HUES64 (cell line): Measurements from ENCODE around the gene SLC2A14.
"Not testable (repeated sequence)": the region's sequence is repeated elsewhere in the genome, so short reads cannot be mapped to it uniquely, and the experiment has no call there.

ENCODE experiments used
- H3K27ac ChIP-seq: 2 replicates; pipeline ENCODE4 v1.7.0; 2013; ENCODE audit warnings: low read depth, low read length, inconsistent platforms
- H3K27me3 ChIP-seq: 2 replicates; pipeline ENCODE4 v1.6.1; 2013; ENCODE audit warnings: mild to moderate bottlenecking, low read length; ENCODE audit not compliant: insufficient read depth
- H3K36me3 ChIP-seq: 2 replicates; pipeline ENCODE4 v1.6.1; 2013; ENCODE audit warnings: mild to moderate bottlenecking, low read length; ENCODE audit not compliant: insufficient read depth
- H3K4me1 ChIP-seq: 2 replicates; pipeline ENCODE4 v1.6.1; 2013; ENCODE audit warnings: mild to moderate bottlenecking, low read length, moderate library complexity; ENCODE audit not compliant: insufficient read depth
- H3K4me3 ChIP-seq: 2 replicates; pipeline ENCODE4 v1.5.1; 2013; ENCODE audit warnings: mild to moderate bottlenecking, low read length, moderate library complexity
- H3K9ac ChIP-seq: 2 replicates; pipeline ENCODE4 v1.6.1; 2013; ENCODE audit warnings: mild to moderate bottlenecking, low read depth, low read length
- H3K9me3 ChIP-seq: 2 replicates; pipeline ENCODE4 v1.6.1; 2013; ENCODE audit warnings: low read depth, low read length; ENCODE audit not compliant: insufficient read depth
- WGBS: fragments of 150-250, 120-280 bp; methylation state at CpG from one replicate; pipeline ENCODE4 v1.1.7; 2013; ENCODE audit warnings: missing lambda C conversion rate; 5-methylcytosine and 5-hydroxymethylcytosine counted together

The SLC2A14 gene

GRCh38 chr12:7905071-7905470 is 32.4 kb upstream of the SLC2A14 start:
- Histone ChIP-seq H3K9ac (peak overlapping the region; percentile 85), H3K36me3 (no peaks in the 10 kb centered on the region), H3K4me1 (peaks cover 29% of the 10 kb centered on the region), H3K27ac (peak overlapping the region; percentile 95), H3K9me3 (no peaks in the 10 kb centered on the region), H3K27me3 (no peaks in the 10 kb centered on the region), H3K4me3 (0 out of 2 replicates have a peak overlapping the region, but pooled peaks have one; percentile 18)
- WGBS: no CpG with 5 or more reads among the region's 1 CpG

- H3K4me1 ChIP-seq: peaks cover 24% of the 10 kb centered on the region
- H3K27ac ChIP-seq, H3K27me3 ChIP-seq, H3K9me3 ChIP-seq, H3K4me3 ChIP-seq, H3K36me3 ChIP-seq, H3K9ac ChIP-seq: not testable (repeated sequence)
- 97% methylated on average over 8 of the region's 8 CpGs for WGBS
These were observed 29.7 kb upstream of the SLC2A14 start for GRCh38 chr12:7902416-7902815.

- H3K9ac ChIP-seq: no peak overlapping the region
- H3K36me3 ChIP-seq: no peaks in the 10 kb centered on the region
- no peaks in the 10 kb centered on the region for H3K27me3 ChIP-seq
- H3K27ac ChIP-seq: no peak overlapping the region
- H3K9me3 ChIP-seq: no peaks in the 10 kb centered on the region
- WGBS: 99% methylated on average over 7 of the region's 7 CpGs
- peaks cover 4% of the 10 kb centered on the region; the same call in 1 of the 2 replicates for H3K4me1 ChIP-seq
- no peak overlapping the region for H3K4me3 ChIP-seq
These were observed 27.0 kb upstream of the SLC2A14 start for GRCh38 chr12:7899755-7900154.

- not testable (repeated sequence) for H3K27me3 ChIP-seq, H3K4me1 ChIP-seq, H3K27ac ChIP-seq, H3K4me3 ChIP-seq, H3K9ac ChIP-seq, H3K9me3 ChIP-seq, H3K36me3 ChIP-seq
- WGBS: 98% methylated on average over 3 of the region's 4 CpGs
These were observed 24.0 kb upstream of the SLC2A14 start for GRCh38 chr12:7896726-7897125.

- Histone ChIP-seq H3K4me3 (no peak overlapping the region), H3K9ac (no peak overlapping the region), H3K36me3 (no peaks in the 10 kb centered on the region), H3K27me3 (no peaks in the 10 kb centered on the region), H3K4me1 (peaks cover 17% of the 10 kb centered on the region), H3K27ac (no peak overlapping the region), H3K9me3 (no peaks in the 10 kb centered on the region)
- 90% methylated on average over 2 of the region's 4 CpGs for WGBS
These were observed 19.7 kb upstream of the SLC2A14 start for GRCh38 chr12:7892186-7892980.

- Histone ChIP-seq H3K27me3 (no peaks in the 10 kb centered on the region), H3K9me3 (no peaks in the 10 kb centered on the region), H3K4me1 (0 out of 2 replicates have a peak, but pooled peaks cover 7% of the 10 kb centered on the region), H3K9ac (no peak overlapping the region), H3K27ac (no peak overlapping the region), H3K4me3 (no peak overlapping the region), H3K36me3 (no peaks in the 10 kb centered on the region)
- 100% methylated on average over 1 of the region's 3 CpGs for WGBS
These were observed 12.0 kb upstream of the SLC2A14 start for GRCh38 chr12:7884689-7885088.

GRCh38 chr12:7881736-7882120 is 9.0 kb upstream of the SLC2A14 start:
- 90% methylated on average over 4 of the region's 4 CpGs for WGBS

GRCh38 chr12:7880952-7881735 is 8.4 kb upstream of the SLC2A14 start:
- H3K36me3 ChIP-seq, H3K27me3 ChIP-seq, H3K9ac ChIP-seq, H3K27ac ChIP-seq, H3K9me3 ChIP-seq, H3K4me1 ChIP-seq, H3K4me3 ChIP-seq: not testable (repeated sequence)
- WGBS: 91% methylated on average over 52 of the region's 52 CpGs

More at GRCh38 chr12:7881736-7882120, 9.0 kb upstream of the SLC2A14 start:
- not testable (repeated sequence) for H3K4me1 ChIP-seq, H3K27me3 ChIP-seq, H3K36me3 ChIP-seq, H3K27ac ChIP-seq, H3K4me3 ChIP-seq, H3K9ac ChIP-seq, H3K9me3 ChIP-seq

- no peak overlapping the region for H3K4me3 ChIP-seq
- H3K4me1 ChIP-seq: peaks cover under 1% of the 10 kb centered on the region; the same call in 1 of the 2 replicates
- no peaks in the 10 kb centered on the region for H3K36me3 ChIP-seq
- H3K27ac ChIP-seq: no peak overlapping the region
- no peak overlapping the region for H3K9ac ChIP-seq
- no peaks in the 10 kb centered on the region for H3K27me3 ChIP-seq
- no peaks in the 10 kb centered on the region for H3K9me3 ChIP-seq
- 94% methylated on average over 3 of the region's 3 CpGs for WGBS
These were observed 6.5 kb upstream of the SLC2A14 start for GRCh38 chr12:7879246-7879645.

GRCh38 chr12:7877420-7877819 is 4.7 kb upstream of the SLC2A14 start:
- Histone ChIP-seq H3K27me3 (no peaks in the 10 kb centered on the region), H3K4me1 (no peaks in the 10 kb centered on the region; the same call in 1 of the 2 replicates), H3K36me3 (no peaks in the 10 kb centered on the region), H3K9ac (no peak overlapping the region), H3K9me3 (no peaks in the 10 kb centered on the region), H3K27ac (no peak overlapping the region), H3K4me3 (no peak overlapping the region)
- WGBS: 95% methylated on average over 8 of the region's 8 CpGs

- no peaks in the 10 kb centered on the region for H3K9me3 ChIP-seq
- no peaks in the 10 kb centered on the region for H3K27me3 ChIP-seq
- no peaks in the 10 kb centered on the region for H3K36me3 ChIP-seq
- H3K27ac ChIP-seq: no peak overlapping the region
- no peak overlapping the region for H3K9ac ChIP-seq
- WGBS: 91% methylated on average over 2 of the region's 3 CpGs
- no peak overlapping the region for H3K4me3 ChIP-seq
- no peaks in the 10 kb centered on the region for H3K4me1 ChIP-seq
These were observed 2.4 kb downstream of the SLC2A14 start for GRCh38 chr12:7870335-7870734.
